NCI-H146 (cell line): ENCODE data around the gene ANKRD11.
"Not testable (repeated sequence)": the region's sequence is repeated elsewhere in the genome, so short reads cannot be mapped to it uniquely, and the experiment has no call there.

ENCODE experiments used
- DNase-seq: peaks from one replicate; lab custom pipeline; 2025; lab: John Stamatoyannopoulos, UW

Gene ANKRD11

GRCh38 chr16:89314854-89315253, 175.5 kb downstream of the ANKRD11 start:
- no peak for DNase-seq

DNA sequence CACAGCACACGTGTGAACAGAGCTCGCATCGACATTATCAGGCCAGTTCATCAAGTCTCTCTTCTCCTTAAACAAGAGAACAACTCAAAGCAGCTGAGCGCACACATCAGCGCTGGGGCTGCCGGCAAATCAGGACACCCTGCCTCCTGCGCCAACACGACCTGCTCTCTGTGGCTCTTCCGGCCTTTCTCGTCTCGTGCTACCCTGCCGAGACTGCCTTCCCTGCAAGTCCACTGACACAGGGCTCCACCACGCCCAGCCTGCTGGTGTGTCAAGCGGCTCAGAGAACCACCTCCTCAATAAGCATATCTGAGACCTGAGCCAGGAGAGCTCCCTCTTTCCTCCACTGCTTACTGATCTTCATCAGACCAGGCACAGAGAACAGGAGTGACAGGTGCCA, 176.0 kb downstream of the ANKRD11 start:
- DNase-seq: no peak

- DNase-seq: no peak
Observed at GRCh38 chr16:89313583-89313982, 176.8 kb downstream of the ANKRD11 start.

DNA sequence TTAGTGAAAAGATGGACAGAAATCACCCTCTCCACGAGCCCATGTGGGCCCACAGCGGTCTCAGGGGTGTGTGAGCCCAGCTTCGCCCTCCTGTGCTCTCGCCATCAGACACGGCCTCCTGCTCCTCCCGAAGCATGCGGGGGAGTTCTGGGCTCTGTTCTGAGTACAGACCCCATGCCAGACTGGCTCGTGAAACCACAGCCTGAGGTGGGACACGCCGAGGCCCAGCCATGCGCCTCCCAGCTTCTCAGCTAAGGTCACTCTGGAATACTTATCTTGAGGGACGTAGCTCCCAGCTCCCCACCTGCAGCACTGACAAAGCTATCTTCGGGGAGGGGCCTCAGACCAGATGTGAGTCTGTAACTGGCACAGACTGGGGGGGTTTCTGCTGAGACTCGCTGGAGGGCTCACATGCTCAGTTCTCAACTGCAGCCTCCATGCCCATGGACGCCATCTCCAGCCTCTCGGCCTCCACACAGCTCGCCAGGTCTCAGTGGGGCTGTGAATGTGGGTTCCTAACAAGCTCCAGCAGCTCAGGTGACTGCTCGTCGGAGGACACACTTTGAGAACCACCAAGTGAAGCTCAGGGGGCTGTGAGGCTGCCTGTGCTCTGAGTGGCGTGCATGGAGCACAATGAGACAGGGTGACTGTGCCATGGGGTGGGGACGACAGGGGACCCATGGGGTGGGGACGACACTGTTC, 177.6 kb downstream of the ANKRD11 start:
- no peak for DNase-seq

GRCh38 chr16:89312194-89312593, 178.2 kb downstream of the ANKRD11 start:
- DNase-seq: no peak

DNA sequence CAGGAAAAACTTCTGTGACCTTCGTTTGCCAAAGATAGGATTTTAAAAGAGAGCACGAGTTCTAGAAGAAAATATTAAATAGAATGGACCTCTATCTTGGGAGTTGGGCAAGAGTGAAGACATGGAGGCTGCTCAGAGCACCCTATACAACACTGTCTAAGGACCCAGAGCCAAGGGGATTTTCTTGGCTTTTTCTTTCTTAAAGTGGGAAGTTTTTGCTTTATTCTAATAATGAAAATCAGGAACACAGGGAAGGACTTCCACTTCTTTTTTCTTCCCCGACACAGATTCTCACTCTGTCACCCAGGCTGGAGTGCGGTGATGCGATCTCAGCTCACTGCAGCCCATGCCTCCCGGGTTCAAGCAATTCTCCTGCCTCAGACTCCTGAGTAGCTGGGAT, 178.7 kb downstream of the ANKRD11 start:
- DNase-seq: no peak

- DNase-seq: no peak
Observed at GRCh38 chr16:89309438-89310122, 180.8 kb downstream of the ANKRD11 start.

DNA sequence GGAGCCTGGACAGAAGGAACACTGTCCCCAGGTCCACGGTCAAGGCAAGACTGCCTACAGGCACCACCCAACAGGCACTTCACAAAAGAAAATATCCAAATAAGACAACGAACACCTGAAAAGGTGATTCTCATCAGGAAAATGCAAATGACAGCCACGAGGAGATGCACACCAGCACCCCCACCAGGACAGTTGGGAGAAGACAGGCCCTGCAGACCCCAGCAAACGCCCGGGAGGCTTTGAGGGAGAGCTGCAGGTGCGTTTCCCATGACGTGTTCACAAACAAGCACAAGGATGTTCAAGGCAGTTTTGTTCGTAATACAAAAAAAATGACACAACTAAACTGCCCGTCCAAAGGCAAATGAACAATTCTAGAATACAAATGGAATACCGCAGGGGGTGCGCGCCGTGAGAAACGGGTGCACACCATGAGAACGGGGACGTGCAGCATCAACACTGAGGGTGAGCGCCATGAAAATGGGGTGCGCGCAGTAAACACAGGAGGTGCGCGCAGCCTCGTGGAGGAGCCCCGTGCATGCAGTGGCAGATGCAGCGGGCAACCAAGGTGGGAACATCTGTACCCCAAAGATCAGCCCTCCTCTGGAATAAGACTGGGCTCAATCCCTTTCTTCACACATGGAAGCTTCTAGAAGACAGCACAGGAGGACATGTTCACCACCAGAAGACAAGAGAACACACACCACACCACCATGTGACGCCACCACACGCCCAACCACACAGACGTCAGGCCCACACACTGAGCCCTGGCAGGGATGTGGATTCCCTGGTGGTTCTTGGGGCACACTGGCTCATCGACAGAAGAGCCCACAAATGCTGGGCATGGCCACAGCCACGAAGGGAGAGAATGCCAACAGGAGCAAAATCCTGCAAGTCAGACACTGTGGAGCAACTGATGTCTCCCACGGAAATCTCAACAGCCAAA, 181.7 kb downstream of the ANKRD11 start:
- no peak for DNase-seq

- no peak for DNase-seq
Observed at GRCh38 chr16:89307421-89307805, 182.9 kb downstream of the ANKRD11 start.

- DNase-seq: not testable (repeated sequence)
Observed at GRCh38 chr16:89306457-89307420, 183.6 kb downstream of the ANKRD11 start.

DNA sequence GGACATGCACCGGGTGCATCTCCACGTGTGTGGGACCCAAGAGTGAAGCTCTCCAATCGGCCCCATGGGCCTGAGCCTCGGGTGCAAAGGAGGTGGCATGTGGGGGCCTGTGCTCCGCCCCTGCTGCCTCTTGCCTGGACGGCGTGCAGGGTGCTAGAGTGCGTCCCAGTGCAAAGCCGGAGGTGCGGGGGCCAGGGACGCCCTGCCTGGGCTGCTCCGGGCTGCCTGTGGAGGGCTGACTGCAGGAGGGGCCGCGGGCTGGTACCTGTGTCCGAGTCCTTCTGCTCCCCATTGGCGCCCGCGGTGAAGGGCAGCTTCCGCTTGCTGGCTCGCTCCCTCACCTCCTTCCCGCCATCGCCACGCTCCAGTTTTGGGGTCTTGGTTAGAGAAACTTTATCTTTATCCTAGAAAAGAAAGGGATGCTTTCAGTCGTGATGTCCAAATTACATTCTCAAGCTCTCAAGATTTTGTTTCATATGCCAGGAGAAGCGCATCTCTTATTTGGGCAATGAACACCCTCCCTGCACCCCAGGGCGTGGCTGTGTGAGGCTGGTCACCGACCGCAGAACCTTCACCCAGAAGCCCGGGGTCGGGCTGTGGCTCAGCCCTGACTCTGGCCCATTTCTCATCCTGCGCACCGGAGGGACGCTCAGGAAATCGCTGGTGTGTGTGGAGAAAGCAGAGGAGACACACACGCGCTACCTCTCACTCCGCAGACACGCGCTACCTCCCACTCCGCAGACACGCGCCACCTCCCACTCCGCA, 185.2 kb downstream of the ANKRD11 start:
- no peak for DNase-seq

- DNase-seq: no peak
Observed at GRCh38 chr16:89304181-89304851, 186.0 kb downstream of the ANKRD11 start.

DNA sequence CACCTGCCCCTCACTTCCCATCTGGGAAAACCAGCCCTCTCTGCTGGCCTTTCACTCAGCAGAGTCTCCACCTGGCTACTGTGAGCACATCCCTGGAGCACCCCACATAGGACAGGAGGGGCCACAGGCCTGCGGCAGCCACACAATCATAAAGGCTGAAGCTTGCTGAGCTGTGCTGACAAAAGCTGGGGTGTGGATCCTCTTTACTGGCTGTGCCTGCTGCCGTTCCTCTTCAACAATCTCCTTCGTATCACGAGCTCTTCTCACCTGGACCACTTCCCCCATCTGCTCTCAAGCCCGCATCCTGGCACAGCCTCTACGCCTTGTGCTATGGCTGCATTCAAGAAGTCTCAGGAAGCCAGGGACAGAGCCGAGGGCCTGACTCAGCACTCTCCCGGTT, 186.7 kb downstream of the ANKRD11 start:
- DNase-seq: no peak

- no peak for DNase-seq
Observed at GRCh38 chr16:89300976-89301360, 189.4 kb downstream of the ANKRD11 start.

DNA sequence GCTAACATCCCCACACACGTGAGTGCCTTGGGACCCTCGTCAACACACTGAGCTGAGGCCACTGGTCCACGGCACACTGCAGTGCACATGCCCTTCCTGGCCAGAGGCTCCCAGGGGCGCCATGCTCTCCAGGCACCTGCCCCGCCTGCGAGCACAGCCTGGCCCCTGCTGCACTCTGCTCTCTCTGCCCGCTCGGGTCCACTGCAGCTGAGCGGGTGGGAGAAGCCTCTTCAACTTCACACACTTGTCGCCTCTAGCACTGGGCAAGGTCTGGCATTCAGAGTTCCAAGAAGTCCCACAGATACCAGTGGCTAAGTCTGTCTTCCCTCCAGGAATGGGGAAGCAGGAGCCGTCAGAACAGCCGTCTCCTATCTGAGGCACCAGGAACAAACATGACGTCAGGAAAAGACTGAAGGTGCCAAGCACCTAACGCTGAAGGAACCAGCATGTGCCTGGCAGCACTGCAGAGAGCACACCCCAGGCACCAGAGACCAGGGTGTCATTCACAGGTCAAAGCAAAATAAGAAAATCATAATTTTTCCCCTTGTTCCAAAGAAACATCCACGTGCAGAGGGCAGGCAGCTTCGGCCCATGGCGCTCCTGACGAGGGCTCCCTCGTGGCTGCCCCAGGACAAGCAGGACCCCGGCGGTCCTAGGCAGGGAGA, 189.9 kb downstream of the ANKRD11 start:
- no peak for DNase-seq

DNA sequence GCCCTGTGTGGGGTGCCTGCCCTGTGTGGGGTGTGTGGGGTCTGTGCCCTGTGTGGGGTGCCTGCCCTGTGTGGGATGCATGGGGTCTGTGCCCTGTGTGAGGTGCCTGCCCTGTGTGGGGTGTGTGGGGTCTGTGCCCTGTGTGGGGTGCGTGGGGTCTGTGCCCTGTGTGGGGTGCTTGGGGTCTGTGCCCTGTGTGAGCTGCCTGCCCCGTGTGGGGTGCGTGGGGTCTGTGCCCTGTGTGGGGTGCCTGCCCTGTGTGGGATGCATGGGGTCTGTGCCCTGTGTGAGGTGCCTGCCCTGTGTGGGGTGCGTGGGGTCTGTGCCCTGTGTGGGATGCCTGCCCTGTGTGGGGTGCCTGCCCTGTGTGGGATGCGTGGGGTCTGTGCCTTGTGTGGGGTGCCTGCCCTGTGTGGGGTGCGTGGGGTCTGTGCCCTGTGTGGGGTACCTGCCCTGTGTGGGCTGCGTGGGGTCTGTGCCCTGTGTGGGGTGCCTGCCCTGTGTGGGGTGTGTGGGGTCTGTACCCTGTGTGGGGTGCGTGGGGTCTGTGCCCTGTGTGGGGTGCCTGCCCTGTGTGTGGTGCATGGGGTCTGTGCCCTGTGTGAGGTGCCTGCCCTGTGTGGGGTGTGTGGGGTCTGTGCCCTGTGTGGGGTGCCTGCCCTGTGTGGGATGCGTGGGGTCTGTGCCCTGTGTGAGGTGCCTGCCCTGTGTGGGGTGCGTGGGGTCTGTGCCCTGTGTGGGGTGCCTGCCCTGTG, 190.8 kb downstream of the ANKRD11 start:
- DNase-seq: not testable (repeated sequence)

GRCh38 chr16:89298623-89299225, 191.6 kb downstream of the ANKRD11 start:
- DNase-seq: no peak

- DNase-seq: no peak
Observed at GRCh38 chr16:89297910-89298545, 192.3 kb downstream of the ANKRD11 start.
